NCI-H2029 (cell line): Measurements from ENCODE around the gene SYT5.
"Not testable (repeated sequence)": the region's sequence is repeated elsewhere in the genome, so short reads cannot be mapped to it uniquely, and the experiment has no call there.

Experiments
- DNase-seq: peaks from one replicate; lab custom pipeline; 2025; lab: John Stamatoyannopoulos, UW

The SYT5 gene

GRCh38 chr19:55208880-55209692 lies 29.0 kb upstream of the SYT5 start, which contains the start of gene PTPRH:
Gene PTPRH (minus strand): TSS chr19:55209501. CDS start chr19:55209433, 68 bp downstream.
- peak; percentile 30 for DNase-seq

DNA sequence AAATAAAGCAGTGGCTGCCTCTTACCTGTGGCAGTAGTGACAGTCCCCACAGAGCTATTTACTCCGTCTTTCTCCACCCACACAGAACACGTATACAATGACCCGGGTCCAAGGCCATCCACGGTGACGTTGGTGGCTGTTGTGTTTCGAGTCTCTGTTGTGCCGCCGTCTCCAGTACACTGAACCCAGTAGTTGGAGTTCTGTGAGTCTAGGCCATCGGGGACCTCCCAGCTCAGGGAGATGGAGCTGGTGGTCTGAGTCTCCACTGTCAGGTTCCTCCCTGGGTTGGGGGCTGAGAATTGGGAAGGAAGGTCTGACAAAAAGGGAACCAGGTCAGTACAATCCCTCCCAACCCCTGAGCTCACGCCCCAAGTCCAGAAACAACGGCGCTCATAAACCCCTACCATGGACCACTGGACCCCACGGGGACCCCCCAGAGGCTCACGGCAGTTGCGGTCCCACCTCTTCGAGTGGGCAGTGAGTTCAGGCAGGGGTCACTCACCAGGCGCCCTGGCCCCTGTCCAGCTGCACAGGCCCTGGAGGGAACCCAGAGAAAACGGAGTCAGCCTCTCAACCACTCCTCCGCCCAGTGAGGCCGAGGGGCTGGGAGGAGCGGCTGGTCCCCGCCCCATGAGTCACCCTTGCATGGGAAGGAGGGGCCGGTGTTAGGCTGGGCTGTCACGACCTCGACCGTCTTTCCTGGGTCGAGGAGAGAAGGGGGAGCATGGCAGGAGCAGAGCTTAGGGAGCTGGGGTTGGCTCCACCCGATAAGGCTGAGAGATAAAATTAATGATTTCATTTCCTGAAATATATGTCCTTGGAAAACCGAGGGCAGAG lies 26.8 kb upstream of the SYT5 start:
- DNase-seq = peak; percentile 76

- not testable (repeated sequence) for DNase-seq
These were observed 22.1 kb upstream of the SYT5 start for GRCh38 chr19:55202199-55202598.

GRCh38 chr19:55199620-55200204 lies 19.6 kb upstream of the SYT5 start:
- DNase-seq = no peak

GRCh38 chr19:55198651-55199050 lies 18.6 kb upstream of the SYT5 start:
- DNase-seq = no peak

GRCh38 chr19:55197528-55197927 lies 17.4 kb upstream of the SYT5 start:
- DNase-seq = no peak

DNA sequence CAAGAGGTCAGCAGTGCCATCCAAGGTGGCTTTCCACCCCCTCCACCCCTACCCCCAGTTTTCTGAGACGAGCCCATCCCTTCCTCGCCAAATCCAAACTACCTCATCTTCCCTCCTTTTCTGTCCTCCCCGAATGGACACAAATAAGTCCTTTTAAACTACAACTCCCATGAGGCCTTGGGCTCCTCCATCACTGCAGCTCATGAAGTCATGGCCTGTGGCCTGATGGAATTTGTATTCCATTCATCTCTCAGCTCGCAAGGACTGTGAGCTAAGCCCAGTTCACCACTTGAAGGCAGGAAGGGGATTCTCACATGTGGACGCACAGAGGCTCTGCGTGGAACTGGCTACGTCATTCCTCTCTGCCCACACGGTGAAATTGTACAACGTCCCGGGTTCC lies 16.7 kb upstream of the SYT5 start:
- DNase-seq = no peak

DNA sequence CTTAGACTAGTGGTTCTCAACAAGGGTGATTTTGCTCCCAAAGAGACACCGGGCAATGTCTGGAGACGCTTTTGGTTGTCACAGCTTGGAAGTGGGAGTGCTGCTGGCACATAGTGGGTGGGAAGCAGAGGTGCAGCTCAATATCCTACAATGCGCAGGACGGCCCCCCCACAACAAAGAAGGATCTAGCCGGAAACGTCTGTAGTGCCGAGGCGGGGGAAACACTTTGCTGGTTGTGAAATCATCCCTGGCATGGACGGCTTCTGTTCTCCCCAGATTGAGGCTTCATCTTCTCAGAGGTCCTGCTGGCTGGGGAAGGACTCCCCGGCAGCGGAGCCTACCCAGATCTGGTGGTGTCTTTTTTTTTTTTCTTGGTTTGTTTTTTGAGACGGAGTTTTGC lies 13.4 kb upstream of the SYT5 start:
- DNase-seq = no peak

GRCh38 chr19:55189403-55189835 lies 9.3 kb upstream of the SYT5 start:
- DNase-seq = no peak

GRCh38 chr19:55188625-55189024 lies 8.5 kb upstream of the SYT5 start:
- DNase-seq = no peak

DNA sequence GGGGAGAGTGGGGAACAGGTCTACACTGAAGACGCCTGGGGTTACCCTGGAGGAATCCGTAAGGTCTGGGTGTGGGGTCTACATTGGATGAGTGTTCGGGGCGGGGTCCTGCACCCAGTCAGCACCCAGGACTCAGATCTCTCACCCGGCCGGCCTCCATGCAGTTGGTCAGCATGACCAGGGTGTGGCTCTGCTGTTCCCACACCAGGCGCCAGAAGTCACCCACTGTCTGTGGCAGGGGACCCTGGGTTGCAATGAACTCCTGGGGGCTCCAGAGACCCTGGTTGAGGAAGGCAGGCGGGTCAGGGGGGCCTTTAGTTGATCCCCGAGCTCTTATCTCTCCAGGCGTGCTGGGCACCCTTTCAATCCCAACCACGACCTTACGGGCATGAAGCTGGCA lies 6.0 kb upstream of the SYT5 start:
- no peak for DNase-seq

DNA sequence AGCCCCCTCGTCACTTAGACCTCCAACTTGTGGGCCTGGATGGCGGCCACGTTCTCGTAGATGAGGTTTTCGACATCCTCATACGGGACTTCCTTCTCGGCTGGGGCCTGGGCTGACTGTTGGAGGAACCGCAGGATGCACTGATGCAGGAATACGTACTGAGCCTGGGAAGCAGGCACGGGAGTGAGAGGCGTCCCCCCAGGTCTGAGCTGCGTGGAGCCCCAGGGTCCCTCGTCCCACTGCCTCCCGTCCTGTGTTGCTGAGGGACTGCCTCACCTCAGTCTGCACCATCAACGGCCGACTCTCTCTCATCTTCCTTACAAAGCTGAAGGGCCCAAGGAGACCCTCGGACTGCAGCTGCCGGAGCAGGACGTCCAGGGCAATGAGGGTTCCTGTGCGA lies 1.7 kb upstream of the SYT5 start:
- no peak for DNase-seq

- DNase-seq = peak; percentile 88
These were observed 1.1 kb downstream of the SYT5 start for GRCh38 chr19:55178781-55179599.

- no peak for DNase-seq
These were observed 4.0 kb downstream of the SYT5 start for GRCh38 chr19:55176076-55176475.

DNA sequence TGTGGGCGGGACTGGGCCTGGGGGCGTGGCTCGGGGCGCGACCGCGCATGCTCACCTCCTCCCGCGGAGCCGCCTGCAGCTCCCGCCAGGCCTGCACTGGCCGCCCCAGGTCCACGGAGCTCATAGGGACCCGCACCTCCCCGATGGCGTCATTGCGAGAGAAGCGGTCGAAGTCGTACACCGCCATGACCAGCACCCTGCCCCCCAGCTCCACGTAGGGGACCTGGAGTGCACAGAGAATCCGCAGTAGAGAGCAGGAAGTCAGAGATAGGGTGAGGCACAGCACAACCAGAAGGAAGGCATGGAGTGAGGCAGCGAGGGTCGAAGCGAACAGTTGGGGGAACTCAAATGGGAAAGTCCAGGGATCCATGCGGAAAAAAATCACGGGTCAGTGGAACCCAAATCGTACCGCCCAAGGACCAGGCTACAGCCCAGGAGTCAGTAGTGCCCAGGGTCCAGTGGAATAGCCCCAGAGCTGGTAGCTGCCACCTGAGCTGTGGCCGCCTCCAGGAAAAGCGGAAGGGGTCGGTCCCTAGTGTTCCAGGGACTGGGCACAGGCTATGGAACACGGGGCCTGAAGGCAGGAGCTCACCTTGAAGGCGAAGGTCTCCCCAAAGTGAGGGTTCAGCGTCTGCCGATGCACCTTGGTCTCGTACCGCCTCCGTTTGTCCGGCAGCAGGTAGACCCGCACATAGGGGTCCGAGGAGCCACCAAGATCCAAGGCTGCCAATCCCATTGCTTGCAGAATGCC lies 4.8 kb downstream of the SYT5 start:
- no peak for DNase-seq

- no peak for DNase-seq
These were observed 5.5 kb downstream of the SYT5 start for GRCh38 chr19:55174425-55175116.

GRCh38 chr19:55173714-55174409 lies 6.2 kb downstream of the SYT5 start:
- peak; percentile 30 for DNase-seq

DNA sequence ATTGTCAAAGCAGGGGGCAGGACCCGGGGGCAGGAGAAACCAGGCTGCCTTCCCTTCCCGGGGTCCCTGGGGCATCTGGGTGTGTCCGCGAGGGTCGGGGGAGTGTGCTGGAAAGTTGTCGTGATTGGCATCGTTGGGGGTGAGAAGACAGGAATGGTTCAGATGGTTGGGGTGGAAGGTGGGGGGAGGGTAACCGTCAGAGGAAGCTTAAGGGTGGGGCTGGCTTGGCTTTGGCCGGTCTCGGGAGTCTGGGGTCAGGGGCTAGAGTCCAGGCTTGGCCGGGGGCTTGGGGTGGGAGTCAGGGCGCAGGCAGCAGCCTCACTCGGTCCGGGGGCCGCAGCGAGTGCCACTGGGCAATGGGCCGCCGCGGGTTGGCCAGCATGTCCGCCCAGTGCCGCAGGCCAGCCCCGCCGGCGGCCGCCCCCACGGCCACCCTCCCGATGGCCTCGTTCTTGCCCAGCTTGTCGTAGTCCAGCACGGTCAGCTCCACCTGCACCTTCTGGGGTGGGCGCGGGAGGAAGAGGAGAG lies 6.8 kb downstream of the SYT5 start:
- DNase-seq = no peak

DNA sequence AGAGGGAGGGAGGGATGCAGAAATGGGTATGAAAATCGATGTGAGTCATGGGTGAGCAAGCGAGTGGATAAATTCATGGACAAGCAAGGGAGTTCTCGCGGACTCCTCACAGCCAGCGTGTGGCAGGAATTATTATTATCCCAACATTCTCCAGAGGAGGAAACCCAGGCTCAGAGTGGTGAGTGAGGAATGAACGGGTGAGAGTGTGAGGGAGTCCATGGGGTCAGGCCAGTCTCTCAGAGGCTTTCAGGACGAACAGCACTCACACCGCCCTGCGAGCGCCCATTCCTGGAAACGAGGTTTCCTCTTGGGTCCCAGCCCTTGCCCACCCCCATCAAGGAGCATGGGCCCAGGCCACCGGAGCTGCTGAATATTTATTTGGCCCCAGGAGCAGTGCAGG lies 7.3 kb downstream of the SYT5 start:
- DNase-seq = no peak

DNA sequence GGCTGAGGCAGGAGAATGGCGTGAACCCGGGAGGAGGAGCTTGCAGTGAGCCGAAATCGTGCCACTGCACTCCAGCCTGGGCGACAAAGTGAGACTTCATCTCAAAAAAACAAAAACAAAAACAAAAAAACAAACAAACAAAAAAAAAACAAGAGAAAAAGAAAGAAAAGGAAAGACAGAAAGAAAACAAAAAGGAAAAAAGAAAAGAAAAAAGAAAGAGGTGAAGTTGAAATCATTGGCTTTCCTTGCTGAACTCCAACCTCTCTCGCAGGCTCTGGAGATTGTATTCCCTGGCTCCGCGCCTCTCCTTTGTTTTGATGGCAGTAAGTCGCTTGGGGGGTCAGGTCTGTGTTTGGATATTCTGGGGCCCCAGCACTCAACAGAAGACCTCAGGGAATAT lies 7.8 kb downstream of the SYT5 start:
- DNase-seq = not testable (repeated sequence)
